HepG2 (cell line): ENCODE results near the gene STOM. TPM values are rescaled to one million over a fixed set of nuclear protein-coding genes. Genes with fewer than 3 reads are reported as not detected.

Experiments
- CEBPB ChIP-seq: IDR thresholded peaks from 2 replicates; pipeline ENCODE4 v1.6.1; 2011; ENCODE audit warnings: low read depth, low read length, improper control_type of control experiment, borderline replicate concordance
- CEBPG ChIP-seq: IDR thresholded peaks from 2 replicates; pipeline ENCODE4 v1.6.1; 2016
- CREB1 ChIP-seq, 2 experiments: fragments of 450-650 bp in 1 of 2; IDR thresholded peaks; 2 replicates each; pipeline ENCODE4 v1.6.1; 2016 to 2017; ENCODE audit warnings: control low read depth in 1 of 2, mild to moderate bottlenecking in 1 of 2, missing compliant biosample characterization in 1 of 2, missing genetic modification characterization in 1 of 2
- CTCF ChIP-seq: sonication (generic); formaldehyde crosslinking; IDR thresholded peaks from 2 replicates; pipeline ENCODE4 v1.5.0; 2020; ENCODE audit warnings: mild to moderate bottlenecking, missing genetic modification reagents, moderate library complexity
- HNF1B ChIP-seq: sonication (generic); formaldehyde crosslinking; IDR thresholded peaks from 2 replicates; pipeline ENCODE4 v1.5.1; 2020; ENCODE audit warnings: mild to moderate bottlenecking, moderate library complexity, missing genetic modification reagents
- ISX ChIP-seq: sonication (generic); formaldehyde crosslinking; conservative IDR thresholded peaks from 2 replicates; pipeline ENCODE4 v1.5.0; 2020; ENCODE audit warnings: missing genetic modification reagents
- SOX13 ChIP-seq, 3 experiments: fragments of 450-650 bp in 1 of 3; sonication (generic) in 1 of 3; formaldehyde crosslinking in 1 of 3; IDR thresholded peaks in 2 of 3; conservative IDR thresholded peaks in 1 of 3; 2 replicates each; pipeline versions ENCODE4 v1.5.0 to v1.6.1; 2016 to 2020; ENCODE audit warnings: antibody characterized with exemption in 1 of 3, mild to moderate bottlenecking in 1 of 3, missing compliant biosample characterization in 1 of 3, missing genetic modification reagents in 1 of 3, moderate library complexity in 1 of 3
- YEATS4 ChIP-seq: sonication (generic); formaldehyde crosslinking; IDR thresholded peaks from 2 replicates; pipeline ENCODE4 v1.4.0; 2020; ENCODE audit warnings: missing genetic modification reagents, borderline replicate concordance
- ZNF205 ChIP-seq: IDR thresholded peaks from 2 replicates; pipeline ENCODE4 v1.6.1; 2018; ENCODE audit warnings: missing biosample characterization, missing genetic modification reagents
- ZNF256 ChIP-seq: sonication (generic); formaldehyde crosslinking; conservative IDR thresholded peaks from 2 replicates; pipeline ENCODE4 v1.4.0; 2020; ENCODE audit warnings: missing genetic modification reagents
- ZNF776 ChIP-seq: sonication (generic); formaldehyde crosslinking; IDR thresholded peaks from 2 replicates; pipeline ENCODE4 v1.4.0; 2020; ENCODE audit warnings: mild to moderate bottlenecking, missing genetic modification reagents
- polyA plus RNA-seq, 8 experiments: library from polyadenylated mRNA; depleted of rRNA in 3 of 8; stranded (reverse) in 7 of 8; unstranded in 1 of 8; fragments of >200 nt; fragmentation: Illumina TruSeq in 4 of 8; extraction: Trizol in 4 of 8; gene quantifications; 2 replicates each; pipeline versions ENCODE4 v1.2.1 to v1.2.3, GENCODE V29; 2011 to 2016; ENCODE audit warnings: low read depth in 4 of 8, missing spikeins in 1 of 8, mixed read lengths in 1 of 8; ENCODE audit not compliant: insufficient read depth in 1 of 8
- total RNA-seq, 5 experiments: library from RNA; depleted of rRNA; stranded (reverse); fragments of >200 nt; fragmentation: Illumina TruSeq; extraction: Trizol; gene quantifications; 2 replicates each; pipeline ENCODE4 v1.2.3, GENCODE V29; 2016; ENCODE audit warnings: low read depth in 1 of 5
- TF ChIP-seq, protein P1 (sequence below): sonication (generic); formaldehyde crosslinking; IDR thresholded peaks from 2 replicates; pipeline ENCODE4 v1.4.0; 2020; ENCODE audit warnings: missing genetic modification reagents
- TF ChIP-seq, protein P2 (sequence below), 2 experiments: sonication (generic) in 1 of 2; formaldehyde crosslinking in 1 of 2; IDR thresholded peaks; 2 replicates each; pipeline versions ENCODE4 v1.5.1 to v1.6.1; 2011 to 2020; ENCODE audit warnings: borderline replicate concordance in 1 of 2, low read depth in 1 of 2, low read length in 1 of 2, mild to moderate bottlenecking in 1 of 2, missing genetic modification reagents in 1 of 2, moderate library complexity in 1 of 2
- TF ChIP-seq, protein P3 (sequence below): sonication (generic); formaldehyde crosslinking; IDR thresholded peaks from 2 replicates; pipeline ENCODE4 v1.5.0; 2020; ENCODE audit warnings: missing genetic modification reagents, mild to moderate bottlenecking, borderline replicate concordance

The STOM gene
- total and polyA plus RNA-seq, 2 of the 13 experiments (the other 11 are each of a cell fraction or from before 2014, with no cell fraction given), result 43.6 to 165 TPM

DNA sequence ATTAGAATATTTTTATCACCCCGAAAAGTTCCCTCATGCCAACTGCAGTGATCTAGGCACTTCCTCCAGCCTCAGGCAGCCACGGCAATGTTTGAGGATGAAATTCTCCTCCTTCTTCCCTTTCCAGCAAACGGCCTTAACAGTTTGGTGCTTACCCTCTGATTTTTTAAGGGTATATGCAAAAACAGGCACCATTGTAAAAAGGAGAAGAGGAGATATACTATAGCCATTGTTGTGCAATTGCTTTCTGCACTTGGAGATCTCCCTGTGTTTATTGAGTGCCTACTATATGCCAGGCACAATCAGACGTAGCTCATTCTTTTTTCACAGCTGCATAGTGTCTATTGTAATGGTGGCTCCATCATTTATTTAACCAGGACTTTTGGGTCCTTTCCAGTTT, 72.7 kb downstream of the STOM start (continued):
- TF ChIP-seq, protein P1, sequence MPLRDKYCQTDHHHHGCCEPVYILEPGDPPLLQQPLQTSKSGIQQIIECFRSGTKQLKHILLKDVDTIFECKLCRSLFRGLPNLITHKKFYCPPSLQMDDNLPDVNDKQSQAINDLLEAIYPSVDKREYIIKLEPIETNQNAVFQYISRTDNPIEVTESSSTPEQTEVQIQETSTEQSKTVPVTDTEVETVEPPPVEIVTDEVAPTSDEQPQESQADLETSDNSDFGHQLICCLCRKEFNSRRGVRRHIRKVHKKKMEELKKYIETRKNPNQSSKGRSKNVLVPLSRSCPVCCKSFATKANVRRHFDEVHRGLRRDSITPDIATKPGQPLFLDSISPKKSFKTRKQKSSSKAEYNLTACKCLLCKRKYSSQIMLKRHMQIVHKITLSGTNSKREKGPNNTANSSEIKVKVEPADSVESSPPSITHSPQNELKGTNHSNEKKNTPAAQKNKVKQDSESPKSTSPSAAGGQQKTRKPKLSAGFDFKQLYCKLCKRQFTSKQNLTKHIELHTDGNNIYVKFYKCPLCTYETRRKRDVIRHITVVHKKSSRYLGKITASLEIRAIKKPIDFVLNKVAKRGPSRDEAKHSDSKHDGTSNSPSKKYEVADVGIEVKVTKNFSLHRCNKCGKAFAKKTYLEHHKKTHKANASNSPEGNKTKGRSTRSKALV, result no peak
- TF ChIP-seq CREB1 (IDR thresholded peaks at IDR 0.05) (no peak), CREB1 (CRISPR knock-in tag; IDR thresholded peaks at IDR 0.05) (peak; percentile 0), ZNF256 (no peak), ISX (no peak), ZNF776 (CRISPR knock-in tag) (no peak), HNF1B (CRISPR knock-in tag) (no peak), CEBPB (peak; percentile 68; the same call in 1 of the 2 replicates), YEATS4 (CRISPR knock-in tag) (peak; percentile 31; the same call in 1 of the 2 replicates), SOX13 (IDR thresholded peaks at IDR 0.05) (no peak), SOX13 (CRISPR knock-in tag; conservative IDR thresholded peaks at IDR 0.05 in 1 of 2, IDR thresholded peaks at IDR 0.05 in 1 of 2) (peak in 1 of 2 experiments; percentile 56; a peak in 2 of 4 replicates), CTCF (CRISPR knock-in tag) (no peak), CEBPG (CRISPR knock-in tag) (peak; percentile 76), ZNF205 (CRISPR knock-in tag) (peak; percentile 99)
- TF ChIP-seq, protein P2, sequence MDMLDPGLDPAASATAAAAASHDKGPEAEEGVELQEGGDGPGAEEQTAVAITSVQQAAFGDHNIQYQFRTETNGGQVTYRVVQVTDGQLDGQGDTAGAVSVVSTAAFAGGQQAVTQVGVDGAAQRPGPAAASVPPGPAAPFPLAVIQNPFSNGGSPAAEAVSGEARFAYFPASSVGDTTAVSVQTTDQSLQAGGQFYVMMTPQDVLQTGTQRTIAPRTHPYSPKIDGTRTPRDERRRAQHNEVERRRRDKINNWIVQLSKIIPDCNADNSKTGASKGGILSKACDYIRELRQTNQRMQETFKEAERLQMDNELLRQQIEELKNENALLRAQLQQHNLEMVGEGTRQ (IDR thresholded peaks at IDR 0.05; ENCODE audit: low read depth, low read length), result no peak
- TF ChIP-seq, protein P2 (CRISPR knock-in tag; IDR thresholded peaks at IDR 0.05; ENCODE audit: borderline replicate concordance), result no peak
- TF ChIP-seq, protein P3, sequence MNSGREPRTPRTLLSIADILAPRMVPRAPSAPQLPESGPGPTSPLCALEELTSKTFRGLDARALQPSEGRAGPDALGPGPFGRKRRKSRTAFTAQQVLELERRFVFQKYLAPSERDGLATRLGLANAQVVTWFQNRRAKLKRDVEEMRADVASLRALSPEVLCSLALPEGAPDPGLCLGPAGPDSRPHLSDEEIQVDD (CRISPR knock-in tag), result no peak
